Smooth muscle cell (in vitro differentiated cells): Measurements from ENCODE around the gene SNX9. TPM values are rescaled to one million over a fixed set of nuclear protein-coding genes. Genes with fewer than 3 reads are reported as not detected.

Source experiments
- DNase-seq: peaks from one replicate; lab custom pipeline; 2025; ENCODE audit not compliant: unreplicated experiment; lab: John Stamatoyannopoulos, UW
- H2AFZ ChIP-seq: fragments of 200-600 bp; sonication (generic); 2 replicates; pipeline ENCODE4 v1.6.0; 2016; ENCODE audit warnings: antibody characterized with exemption, low read depth, mild to moderate bottlenecking
- H3F3A ChIP-seq: fragments of 200-600 bp; sonication (generic); 2 replicates; pipeline ENCODE4 v1.6.0; 2017; ENCODE audit warnings: antibody characterized with exemption, low read depth
- H3K27ac ChIP-seq: fragments of 200-600 bp; sonication (generic); 2 replicates; pipeline ENCODE4 v1.5.1; 2016; ENCODE audit warnings: low read depth, mild to moderate bottlenecking
- H3K27me3 ChIP-seq: fragments of 200-600 bp; sonication (generic); 2 replicates; pipeline ENCODE4 v1.6.1; 2016; ENCODE audit warnings: low read depth, mild to moderate bottlenecking
- H3K36me3 ChIP-seq: fragments of 200-600 bp; sonication (generic); 2 replicates; pipeline ENCODE4 v1.5.1; 2016; ENCODE audit warnings: low read depth
- H3K4me1 ChIP-seq: fragments of 200-600 bp; sonication (generic); 2 replicates; pipeline ENCODE4 v1.5.1; 2016; ENCODE audit warnings: low read depth
- H3K4me2 ChIP-seq: fragments of 200-600 bp; sonication (generic); 2 replicates; pipeline ENCODE4 v1.6.0; 2016; ENCODE audit warnings: mild to moderate bottlenecking
- H3K4me3 ChIP-seq: fragments of 200-600 bp; sonication (generic); 2 replicates; pipeline ENCODE4 v1.5.1; 2016; ENCODE audit warnings: mild to moderate bottlenecking
- H3K79me2 ChIP-seq: fragments of 200-600 bp; sonication (generic); 2 replicates; pipeline ENCODE4 v1.6.0; 2016; ENCODE audit warnings: low read depth, mild to moderate bottlenecking
- H3K9ac ChIP-seq: fragments of 200-600 bp; sonication (generic); 2 replicates; pipeline ENCODE4 v1.6.0; 2016; ENCODE audit warnings: low read depth
- H3K9me3 ChIP-seq: fragments of 200-600 bp; sonication (generic); replicated peaks from 2 replicates; pipeline ENCODE4 v1.5.1; 2016; ENCODE audit warnings: low read depth
- H4K20me1 ChIP-seq: fragments of 200-600 bp; sonication (generic); 2 replicates; pipeline ENCODE4 v1.6.0; 2016; ENCODE audit warnings: low read depth
- WGBS: methylation state at CpG from one replicate; pipeline ENCODE4 v1.1.7; 2016; ENCODE audit warnings: low lambda C conversion rate; 5-methylcytosine and 5-hydroxymethylcytosine counted together
- polyA plus RNA-seq: library from polyadenylated mRNA; unstranded; fragments of >200 nt; fragmentation: Nextera tagmentation; extraction: Ambion mirVana; gene quantifications from 2 replicates; pipeline ENCODE4 v1.2.1, GENCODE V29; 2016
- total RNA-seq: library from RNA; depleted of rRNA; stranded (reverse); fragments of >200 nt; gene quantifications from 2 replicates; pipeline ENCODE4 v1.2.3, GENCODE V29; 2014
- TF ChIP-seq, protein P1 (sequence below): fragments of 200-600 bp; sonication (generic); IDR thresholded peaks from 2 replicates; pipeline ENCODE4 v1.5.1; 2017; ENCODE audit warnings: borderline replicate concordance, mild to moderate bottlenecking, antibody characterized with exemption; ENCODE audit not compliant: insufficient read depth, poor library complexity, severe bottlenecking

Gene SNX9
- total and polyA plus RNA-seq, 2 experiments from 2014 or later = 28.9 to 29.0 TPM

GRCh38 chr6:157813750-157814455, 9.1 kb upstream of the SNX9 start:
- no peak overlapping the region for H3K9ac ChIP-seq
- H3K4me2 ChIP-seq = peak overlapping the region; percentile 27
- peaks cover 10% of the 10 kb centered on the region for H3K4me1 ChIP-seq
- peak overlapping the region; percentile 63 for H3K27ac ChIP-seq
- H3K79me2 ChIP-seq = no peaks in the 10 kb centered on the region
- WGBS = 72% methylated on average over 5 of the region's 5 CpGs
- no peak overlapping the region for H3K4me3 ChIP-seq
- H3K36me3 ChIP-seq = no peaks in the 10 kb centered on the region
- TF ChIP-seq, protein P1, sequence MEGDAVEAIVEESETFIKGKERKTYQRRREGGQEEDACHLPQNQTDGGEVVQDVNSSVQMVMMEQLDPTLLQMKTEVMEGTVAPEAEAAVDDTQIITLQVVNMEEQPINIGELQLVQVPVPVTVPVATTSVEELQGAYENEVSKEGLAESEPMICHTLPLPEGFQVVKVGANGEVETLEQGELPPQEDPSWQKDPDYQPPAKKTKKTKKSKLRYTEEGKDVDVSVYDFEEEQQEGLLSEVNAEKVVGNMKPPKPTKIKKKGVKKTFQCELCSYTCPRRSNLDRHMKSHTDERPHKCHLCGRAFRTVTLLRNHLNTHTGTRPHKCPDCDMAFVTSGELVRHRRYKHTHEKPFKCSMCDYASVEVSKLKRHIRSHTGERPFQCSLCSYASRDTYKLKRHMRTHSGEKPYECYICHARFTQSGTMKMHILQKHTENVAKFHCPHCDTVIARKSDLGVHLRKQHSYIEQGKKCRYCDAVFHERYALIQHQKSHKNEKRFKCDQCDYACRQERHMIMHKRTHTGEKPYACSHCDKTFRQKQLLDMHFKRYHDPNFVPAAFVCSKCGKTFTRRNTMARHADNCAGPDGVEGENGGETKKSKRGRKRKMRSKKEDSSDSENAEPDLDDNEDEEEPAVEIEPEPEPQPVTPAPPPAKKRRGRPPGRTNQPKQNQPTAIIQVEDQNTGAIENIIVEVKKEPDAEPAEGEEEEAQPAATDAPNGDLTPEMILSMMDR = no peak
- H2AFZ ChIP-seq = peak overlapping the region; percentile 59
- no peaks in the 10 kb centered on the region for H4K20me1 ChIP-seq
- H3F3A ChIP-seq = peaks cover 6% of the 10 kb centered on the region
- no peak for DNase-seq
- H3K27me3 ChIP-seq = no peaks in the 10 kb centered on the region
- no peaks in the 10 kb centered on the region for H3K9me3 ChIP-seq

GRCh38 chr6:157814883-157815282, 8.2 kb upstream of the SNX9 start:
- H4K20me1 ChIP-seq = no peaks in the 10 kb centered on the region
- H3K9ac ChIP-seq = no peak overlapping the region
- WGBS = 93% methylated on average over 4 of the region's 4 CpGs
- H3K79me2 ChIP-seq = no peaks in the 10 kb centered on the region
- no peaks in the 10 kb centered on the region for H3K27me3 ChIP-seq
- H3F3A ChIP-seq = peaks cover 6% of the 10 kb centered on the region
- peaks cover 10% of the 10 kb centered on the region for H3K4me1 ChIP-seq
- H2AFZ ChIP-seq = no peak overlapping the region
- TF ChIP-seq, protein P1 = no peak
- H3K36me3 ChIP-seq = no peaks in the 10 kb centered on the region
- H3K9me3 ChIP-seq = no peaks in the 10 kb centered on the region
- no peak overlapping the region for H3K4me3 ChIP-seq
- H3K4me2 ChIP-seq = no peak overlapping the region
- no peak for DNase-seq
- no peak overlapping the region for H3K27ac ChIP-seq

DNA sequence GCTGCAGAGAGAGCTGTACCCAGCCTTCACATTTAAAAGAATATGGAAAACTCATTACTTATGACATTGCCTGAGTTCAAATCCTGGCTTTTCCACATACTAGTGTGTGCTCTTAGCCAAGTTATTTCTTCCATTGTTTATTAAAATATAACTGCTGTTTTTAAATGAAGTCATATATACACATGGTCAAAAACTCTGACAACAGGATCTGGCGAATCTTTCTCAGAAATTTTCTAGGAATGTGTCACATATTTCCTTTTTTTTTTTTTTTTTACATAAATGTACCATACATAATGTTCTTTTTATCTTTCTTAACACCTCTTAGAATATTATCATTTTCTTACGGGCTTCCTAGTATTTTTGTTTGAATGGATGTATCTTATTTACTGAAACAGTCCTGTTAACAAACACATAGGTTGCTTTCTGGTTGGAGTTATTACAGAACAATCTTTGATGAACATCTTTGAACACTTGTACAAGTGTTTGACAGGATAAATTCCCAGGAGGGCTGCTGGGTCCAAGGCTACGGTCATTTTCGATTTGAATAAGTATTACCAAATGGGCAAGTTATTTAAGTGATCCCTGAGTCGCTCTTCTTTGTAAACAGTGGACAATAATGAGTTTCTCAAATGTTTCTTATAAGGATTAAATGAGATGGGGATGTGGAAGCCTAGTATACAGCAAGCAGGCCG, 1.6 kb upstream of the SNX9 start:
- Histone ChIP-seq H3K4me3 (no peak overlapping the region), H3K79me2 (peaks cover 25% of the 10 kb centered on the region), H4K20me1 (peaks cover 24% of the 10 kb centered on the region), H3K4me2 (no peak overlapping the region), H3K27me3 (no peaks in the 10 kb centered on the region), H3K27ac (no peak overlapping the region), H3F3A (peaks cover 16% of the 10 kb centered on the region), H3K9me3 (no peaks in the 10 kb centered on the region), H3K9ac (no peak overlapping the region), H2AFZ (no peak overlapping the region), H3K4me1 (peaks cover 12% of the 10 kb centered on the region), H3K36me3 (no peaks in the 10 kb centered on the region)
- 83% methylated on average over 6 of the region's 6 CpGs for WGBS
- DNase-seq = no peak
- TF ChIP-seq, protein P1 = no peak
